Smooth muscle cell (in vitro differentiated cells): ENCODE measurements around the gene MST1. TPM values are rescaled to one million over a fixed set of nuclear protein-coding genes. Genes with fewer than 3 reads are reported as not detected.

ENCODE experiments used
- DNase-seq: peaks from one replicate; lab custom pipeline; 2025; ENCODE audit not compliant: unreplicated experiment; lab: John Stamatoyannopoulos, UW
- H2AFZ ChIP-seq: fragments of 200-600 bp; sonication (generic); 2 replicates; pipeline ENCODE4 v1.6.0; 2016; ENCODE audit warnings: antibody characterized with exemption, low read depth, mild to moderate bottlenecking
- H3F3A ChIP-seq: fragments of 200-600 bp; sonication (generic); 2 replicates; pipeline ENCODE4 v1.6.0; 2017; ENCODE audit warnings: antibody characterized with exemption, low read depth
- H3K27ac ChIP-seq: fragments of 200-600 bp; sonication (generic); 2 replicates; pipeline ENCODE4 v1.5.1; 2016; ENCODE audit warnings: low read depth, mild to moderate bottlenecking
- H3K27me3 ChIP-seq: fragments of 200-600 bp; sonication (generic); 2 replicates; pipeline ENCODE4 v1.6.1; 2016; ENCODE audit warnings: low read depth, mild to moderate bottlenecking
- H3K36me3 ChIP-seq: fragments of 200-600 bp; sonication (generic); 2 replicates; pipeline ENCODE4 v1.5.1; 2016; ENCODE audit warnings: low read depth
- H3K4me1 ChIP-seq: fragments of 200-600 bp; sonication (generic); 2 replicates; pipeline ENCODE4 v1.5.1; 2016; ENCODE audit warnings: low read depth
- H3K4me2 ChIP-seq: fragments of 200-600 bp; sonication (generic); 2 replicates; pipeline ENCODE4 v1.6.0; 2016; ENCODE audit warnings: mild to moderate bottlenecking
- H3K4me3 ChIP-seq: fragments of 200-600 bp; sonication (generic); 2 replicates; pipeline ENCODE4 v1.5.1; 2016; ENCODE audit warnings: mild to moderate bottlenecking
- H3K79me2 ChIP-seq: fragments of 200-600 bp; sonication (generic); 2 replicates; pipeline ENCODE4 v1.6.0; 2016; ENCODE audit warnings: low read depth, mild to moderate bottlenecking
- H3K9ac ChIP-seq: fragments of 200-600 bp; sonication (generic); 2 replicates; pipeline ENCODE4 v1.6.0; 2016; ENCODE audit warnings: low read depth
- H3K9me3 ChIP-seq: fragments of 200-600 bp; sonication (generic); replicated peaks from 2 replicates; pipeline ENCODE4 v1.5.1; 2016; ENCODE audit warnings: low read depth
- H4K20me1 ChIP-seq: fragments of 200-600 bp; sonication (generic); 2 replicates; pipeline ENCODE4 v1.6.0; 2016; ENCODE audit warnings: low read depth
- WGBS: methylation state at CpG from one replicate; pipeline ENCODE4 v1.1.7; 2016; ENCODE audit warnings: low lambda C conversion rate; 5-methylcytosine and 5-hydroxymethylcytosine counted together
- polyA plus RNA-seq: library from polyadenylated mRNA; unstranded; fragments of >200 nt; fragmentation: Nextera tagmentation; extraction: Ambion mirVana; gene quantifications from 2 replicates; pipeline ENCODE4 v1.2.1, GENCODE V29; 2016
- total RNA-seq: library from RNA; depleted of rRNA; stranded (reverse); fragments of >200 nt; gene quantifications from 2 replicates; pipeline ENCODE4 v1.2.3, GENCODE V29; 2014
- TF ChIP-seq, protein P1 (sequence below): fragments of 200-600 bp; sonication (generic); IDR thresholded peaks from 2 replicates; pipeline ENCODE4 v1.5.1; 2017; ENCODE audit warnings: borderline replicate concordance, mild to moderate bottlenecking, antibody characterized with exemption; ENCODE audit not compliant: insufficient read depth, poor library complexity, severe bottlenecking

MST1 gene
- total and polyA plus RNA-seq, 2 experiments from 2014 or later: 18.7 to 22.9 TPM

- H3F3A ChIP-seq: peaks cover 4% of the 10 kb centered on the region
- no peaks in the 10 kb centered on the region for H3K9me3 ChIP-seq
- H3K36me3 ChIP-seq: no peaks in the 10 kb centered on the region
- no peak overlapping the region for H3K9ac ChIP-seq
- peak overlapping the region; percentile 94 for H3K4me2 ChIP-seq
- TF ChIP-seq, protein P1, sequence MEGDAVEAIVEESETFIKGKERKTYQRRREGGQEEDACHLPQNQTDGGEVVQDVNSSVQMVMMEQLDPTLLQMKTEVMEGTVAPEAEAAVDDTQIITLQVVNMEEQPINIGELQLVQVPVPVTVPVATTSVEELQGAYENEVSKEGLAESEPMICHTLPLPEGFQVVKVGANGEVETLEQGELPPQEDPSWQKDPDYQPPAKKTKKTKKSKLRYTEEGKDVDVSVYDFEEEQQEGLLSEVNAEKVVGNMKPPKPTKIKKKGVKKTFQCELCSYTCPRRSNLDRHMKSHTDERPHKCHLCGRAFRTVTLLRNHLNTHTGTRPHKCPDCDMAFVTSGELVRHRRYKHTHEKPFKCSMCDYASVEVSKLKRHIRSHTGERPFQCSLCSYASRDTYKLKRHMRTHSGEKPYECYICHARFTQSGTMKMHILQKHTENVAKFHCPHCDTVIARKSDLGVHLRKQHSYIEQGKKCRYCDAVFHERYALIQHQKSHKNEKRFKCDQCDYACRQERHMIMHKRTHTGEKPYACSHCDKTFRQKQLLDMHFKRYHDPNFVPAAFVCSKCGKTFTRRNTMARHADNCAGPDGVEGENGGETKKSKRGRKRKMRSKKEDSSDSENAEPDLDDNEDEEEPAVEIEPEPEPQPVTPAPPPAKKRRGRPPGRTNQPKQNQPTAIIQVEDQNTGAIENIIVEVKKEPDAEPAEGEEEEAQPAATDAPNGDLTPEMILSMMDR: no peak
- H3K4me3 ChIP-seq: peak overlapping the region; percentile 64
- no peak overlapping the region for H3K27ac ChIP-seq
- peaks cover 12% of the 10 kb centered on the region for H3K4me1 ChIP-seq
- peaks cover 16% of the 10 kb centered on the region for H4K20me1 ChIP-seq
- H3K79me2 ChIP-seq: peaks cover 9% of the 10 kb centered on the region
- H3K27me3 ChIP-seq: no peaks in the 10 kb centered on the region
- DNase-seq: no peak
- H2AFZ ChIP-seq: no peak overlapping the region
- WGBS: 80% methylated on average over 75 of the region's 75 CpGs
Measured at GRCh38 chr3:49717959-49718857, 28.9 kb upstream of the MST1 start.

- H4K20me1 ChIP-seq: peaks cover 16% of the 10 kb centered on the region
- H3K27me3 ChIP-seq: no peaks in the 10 kb centered on the region
- H3K4me2 ChIP-seq: no peak overlapping the region
- no peaks in the 10 kb centered on the region for H3K9me3 ChIP-seq
- peaks cover under 1% of the 10 kb centered on the region for H3K79me2 ChIP-seq
- no peak overlapping the region for H3K4me3 ChIP-seq
- no peak overlapping the region for H3K9ac ChIP-seq
- H3K27ac ChIP-seq: no peak overlapping the region
- TF ChIP-seq, protein P1: no peak
- WGBS: 97% methylated on average over 14 of the region's 14 CpGs
- H3F3A ChIP-seq: peaks cover 4% of the 10 kb centered on the region
- H3K4me1 ChIP-seq: peaks cover 6% of the 10 kb centered on the region
- no peak for DNase-seq
- H2AFZ ChIP-seq: no peak overlapping the region
- no peaks in the 10 kb centered on the region for H3K36me3 ChIP-seq
Measured at GRCh38 chr3:49717211-49717958, 28.1 kb upstream of the MST1 start.

DNA sequence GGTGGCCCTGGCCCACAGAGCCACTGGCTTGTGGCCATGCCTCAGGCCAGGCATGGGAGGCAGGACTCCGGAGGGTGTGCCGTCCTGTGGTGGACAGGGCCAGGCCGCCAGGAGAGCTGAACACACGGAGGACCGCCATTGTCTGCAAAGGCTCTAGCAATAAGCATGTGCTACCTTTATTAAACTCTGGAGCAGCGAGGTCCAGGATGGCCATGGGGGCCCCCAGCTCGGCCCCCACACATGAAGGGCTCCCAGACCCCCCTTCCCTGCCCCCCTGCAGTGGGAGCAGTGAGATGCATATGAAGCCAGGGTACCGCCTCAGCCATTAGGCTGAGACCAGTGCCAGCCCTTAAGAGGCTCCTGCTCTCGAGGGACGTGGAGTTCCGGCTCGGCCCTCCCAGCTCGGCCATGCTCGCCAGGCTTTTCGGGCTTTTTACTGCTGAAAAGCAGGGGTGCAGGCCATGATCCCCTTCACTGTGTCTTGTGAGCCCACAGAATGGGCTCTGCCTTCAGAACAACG, 27.5 kb upstream of the MST1 start:
- peaks cover 16% of the 10 kb centered on the region for H4K20me1 ChIP-seq
- no peak overlapping the region for H3K4me3 ChIP-seq
- H3K79me2 ChIP-seq: no peaks in the 10 kb centered on the region
- DNase-seq: no peak
- H2AFZ ChIP-seq: no peak overlapping the region
- H3K9ac ChIP-seq: no peak overlapping the region
- WGBS: 97% methylated on average over 16 of the region's 16 CpGs
- TF ChIP-seq, protein P1: no peak
- peaks cover 6% of the 10 kb centered on the region for H3K4me1 ChIP-seq
- no peaks in the 10 kb centered on the region for H3K36me3 ChIP-seq
- no peak overlapping the region for H3K4me2 ChIP-seq
- H3K27ac ChIP-seq: no peak overlapping the region
- H3F3A ChIP-seq: peaks cover 4% of the 10 kb centered on the region
- H3K9me3 ChIP-seq: no peaks in the 10 kb centered on the region
- H3K27me3 ChIP-seq: no peaks in the 10 kb centered on the region
